HG02678 (cell line): Measurements from ENCODE around the gene LDLRAD2.
"Not testable (repeated sequence)": the region's sequence is repeated elsewhere in the genome, so short reads cannot be mapped to it uniquely, and the experiment has no call there.

Experiments
- ATAC-seq: cut with Tn5 transposase; IDR thresholded peaks from one replicate; pipeline ENCODE4 v1.9.1; 2021; ENCODE audit warnings: mild to moderate bottlenecking, moderate library complexity; ENCODE audit not compliant: unreplicated experiment

LDLRAD2 gene

GRCh38 chr1:21823206-21823979 lies 11.3 kb downstream of the LDLRAD2 start:
- no peak for ATAC-seq

GRCh38 chr1:21823980-21824702 lies 12.1 kb downstream of the LDLRAD2 start:
- no peak for ATAC-seq

GRCh38 chr1:21824926-21825325 lies 12.9 kb downstream of the LDLRAD2 start:
- no peak for ATAC-seq

GRCh38 chr1:21825393-21825792 lies 13.3 kb downstream of the LDLRAD2 start:
- no peak for ATAC-seq

GRCh38 chr1:21826694-21827093 lies 14.6 kb downstream of the LDLRAD2 start:
- not testable (repeated sequence) for ATAC-seq

- ATAC-seq, result no peak
Observed at GRCh38 chr1:21827141-21827679, 15.1 kb downstream of the LDLRAD2 start.

- no peak for ATAC-seq
Observed at GRCh38 chr1:21828075-21828474, 16.0 kb downstream of the LDLRAD2 start.

GRCh38 chr1:21828506-21829210 lies 16.6 kb downstream of the LDLRAD2 start:
- no peak for ATAC-seq

- ATAC-seq, result no peak
Observed at GRCh38 chr1:21829294-21829693, 17.2 kb downstream of the LDLRAD2 start.

GRCh38 chr1:21830792-21831453 lies 18.9 kb downstream of the LDLRAD2 start:
- ATAC-seq, result no peak

- no peak for ATAC-seq
Observed at GRCh38 chr1:21831454-21831970, 19.4 kb downstream of the LDLRAD2 start.

GRCh38 chr1:21833392-21833976 lies 21.4 kb downstream of the LDLRAD2 start:
- no peak for ATAC-seq

- no peak for ATAC-seq
Observed at GRCh38 chr1:21834094-21834493, 22.0 kb downstream of the LDLRAD2 start.

GRCh38 chr1:21834666-21835065 lies 22.6 kb downstream of the LDLRAD2 start:
- no peak for ATAC-seq

- ATAC-seq, result no peak
Observed at GRCh38 chr1:21836010-21836409, 23.9 kb downstream of the LDLRAD2 start.

- ATAC-seq, result no peak
Observed at GRCh38 chr1:21836729-21837128, 24.7 kb downstream of the LDLRAD2 start.

- no peak for ATAC-seq
Observed at GRCh38 chr1:21837476-21837875, 25.4 kb downstream of the LDLRAD2 start.

- no peak for ATAC-seq
Observed at GRCh38 chr1:21838359-21839157, 26.5 kb downstream of the LDLRAD2 start.

- no peak for ATAC-seq
Observed at GRCh38 chr1:21839337-21840037, 27.4 kb downstream of the LDLRAD2 start.
